Measurements from ENCODE around the gene CYP2W1. TPM values are rescaled to one million over a fixed set of nuclear protein-coding genes. Genes with fewer than 3 reads are reported as not detected.
A peak's percentile ranks its signal among the peaks of the same experiment; 100 is the strongest.

CYP2W1 gene
- total RNA-seq, 1 experiment from 2014 or later, result not detected

DNA sequence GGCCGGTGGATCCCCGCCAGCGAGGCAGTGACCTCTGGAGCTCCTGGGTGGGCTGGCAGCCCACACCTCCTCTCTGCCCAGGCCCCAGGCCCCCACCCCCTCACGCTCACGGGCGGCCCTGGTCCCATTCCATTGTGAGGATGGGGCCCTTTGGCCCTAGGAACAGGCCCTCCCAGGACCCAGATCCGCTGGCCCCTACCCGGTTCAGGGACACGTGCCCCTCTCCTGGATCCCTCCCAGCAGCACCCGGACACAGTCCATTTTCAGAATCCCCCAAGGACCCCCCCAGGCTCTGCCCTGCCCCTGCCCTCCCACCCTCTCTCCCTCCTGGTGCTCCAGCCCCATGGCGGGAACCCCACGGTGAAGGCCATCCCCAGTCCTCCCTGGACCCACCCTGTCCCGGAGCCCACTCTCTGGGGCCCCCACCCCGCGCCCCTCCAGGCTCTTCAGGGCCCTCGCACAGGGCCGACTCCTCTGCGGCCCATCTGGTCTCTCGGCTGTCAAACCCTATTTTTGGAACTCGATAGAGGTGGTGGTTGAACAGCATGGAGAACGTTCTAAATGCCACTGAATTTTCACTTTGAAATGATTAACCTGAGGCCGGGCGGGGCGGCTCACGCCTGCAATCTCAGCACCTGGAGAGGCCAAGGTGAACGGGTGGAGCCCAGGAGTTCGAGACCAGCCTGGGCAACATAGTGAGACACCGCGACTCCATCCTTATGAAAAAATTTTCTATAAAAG, 36.6 kb upstream of the CYP2W1 start:
- DNase-seq (ENCODE audit: low read depth, low spot score) (no peak), ATAC-seq (peak; percentile 13; the same call in 1 of the 2 replicates)
- H3K27ac ChIP-seq (ENCODE audit: low read depth, low read length), result peak overlapping the region; percentile 98
- 0 out of 2 replicates have a peak, but pooled peaks cover 4% of the 10 kb centered on the region for H3K27me3 ChIP-seq (ENCODE audit: insufficient read depth, low read length)
- no peaks in the 10 kb centered on the region for H3K9me2 ChIP-seq (ENCODE audit: insufficient read depth)
- no peaks in the 10 kb centered on the region for H3K9me3 ChIP-seq (ENCODE audit: control insufficient read depth in 1 of 2, insufficient read depth in 1 of 2, low read depth in 1 of 2, low read length in 2 of 2)
- no peak for TF ChIP-seq FOSL1 (IDR thresholded peaks at IDR 0.05; ENCODE audit: low read depth)
- no peak for TF ChIP-seq POLR2AphosphoS5 (IDR thresholded peaks at IDR 0.05; ENCODE audit: low read depth, low read length)
- no peak for TF ChIP-seq EZH2phosphoT487 (IDR thresholded peaks at IDR 0.05; ENCODE audit: borderline replicate concordance)
- no peak for TF ChIP-seq SIN3A (IDR thresholded peaks at IDR 0.05; ENCODE audit: low read depth)
- TF ChIP-seq, protein P1, sequence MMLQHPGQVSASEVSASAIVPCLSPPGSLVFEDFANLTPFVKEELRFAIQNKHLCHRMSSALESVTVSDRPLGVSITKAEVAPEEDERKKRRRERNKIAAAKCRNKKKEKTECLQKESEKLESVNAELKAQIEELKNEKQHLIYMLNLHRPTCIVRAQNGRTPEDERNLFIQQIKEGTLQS (IDR thresholded peaks at IDR 0.05), result no peak
- TF ChIP-seq YY1 (IDR thresholded peaks at IDR 0.05; ENCODE audit: extremely low read depth, insufficient replicate concordance, low read depth, low read length), result no peak
- no peak for TF ChIP-seq EGR1 (IDR thresholded peaks at IDR 0.05; ENCODE audit: low read depth)
- TF ChIP-seq CBX3 (IDR thresholded peaks at IDR 0.05; ENCODE audit: low read depth), result no peak
- TF ChIP-seq SRF (IDR thresholded peaks at IDR 0.05; ENCODE audit: low read depth), result no peak
- TF ChIP-seq JUND (IDR thresholded peaks at IDR 0.05), result no peak
- no peak for TF ChIP-seq TCF7L2 (IDR thresholded peaks at IDR 0.05; ENCODE audit: borderline replicate concordance, extremely low read depth, insufficient read depth, insufficient read length)
- TF ChIP-seq, protein P2, sequence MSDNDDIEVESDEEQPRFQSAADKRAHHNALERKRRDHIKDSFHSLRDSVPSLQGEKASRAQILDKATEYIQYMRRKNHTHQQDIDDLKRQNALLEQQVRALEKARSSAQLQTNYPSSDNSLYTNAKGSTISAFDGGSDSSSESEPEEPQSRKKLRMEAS (IDR thresholded peaks at IDR 0.05), result no peak
- TF ChIP-seq SP1 (IDR thresholded peaks at IDR 0.05; ENCODE audit: low read depth), result no peak
- TF ChIP-seq CEBPB (IDR thresholded peaks at IDR 0.05; ENCODE audit: low read depth), result no peak
- no peaks in the 10 kb centered on the region for H4K20me1 ChIP-seq (ENCODE audit: insufficient read depth)
- BruUV-seq (replicated peaks), result no TSS peak
- H3K79me2 ChIP-seq (ENCODE audit: insufficient read depth, low read length), result peaks cover 12% of the 10 kb centered on the region; the same call in 1 of the 2 replicates
- intact Hi-C loops (cut with micrococcal nuclease), result no loop called here
- H2AFZ ChIP-seq (ENCODE audit: low read depth, low read length, poor library complexity, severe bottlenecking), result no peak overlapping the region
- peak overlapping the region; percentile 85 for H3K9ac ChIP-seq (ENCODE audit: low read length)
- ChIA-PET POLR2A (interaction anchor here (0.6 to 1.1 kb wide), 4 partner anchors 11 to 512 kb away, joined by 3 to 4 read pairs (median 4); partner anchors contain the start of gene COX19), RAD21 (ENCODE audit: low non-redundant PET in 1 of 2, low total read pairs in 2 of 2, uncharacterized antibody in 2 of 2, unreplicated experiment in 2 of 2) (no interaction called here), CTCF (no interaction called here)
- H3K4me1 ChIP-seq (ENCODE audit: control insufficient read depth in 1 of 2, insufficient read depth in 2 of 2, low read length in 2 of 2), result peaks cover 28 to 64% of the 10 kb centered on the region in 2 experiments
- no peaks in the 10 kb centered on the region for H3K36me3 ChIP-seq (ENCODE audit: control insufficient read depth in 1 of 2, insufficient read depth in 2 of 2, low read length in 2 of 2)
- peak overlapping the region; percentile 53 to 68 for H3K4me3 ChIP-seq (replicated peaks in 1 of 2; ENCODE audit: low read depth in 1 of 2, low read length in 2 of 2)
- H3K4me2 ChIP-seq (ENCODE audit: low read length), result peak overlapping the region; percentile 98
